Measurements from ENCODE around the gene TESMIN.

GRCh38 chr11:68664906-68665305 is 86.4 kb downstream of the TESMIN start:
- TF ChIP-seq CTCF (IDR thresholded peaks at IDR 0.05), result no peak
- no peak for TF ChIP-seq POLR2A (IDR thresholded peaks at IDR 0.05)
- TF ChIP-seq POLR2AphosphoS5 (IDR thresholded peaks at IDR 0.05), result no peak

All from transverse colon (tissue), 4 donors.